Thyroid gland (tissue), 4 donors: Measurements from ENCODE around the gene ABCC8. TPM values are rescaled to one million over a fixed set of nuclear protein-coding genes. Genes with fewer than 3 reads are reported as not detected.

ENCODE experiments used
- DNase-seq, 2 donors: peaks; one replicate each; pipeline ENCODE4 v3.0.0-alpha.2; 2019
- H3K27ac ChIP-seq, 3 donors: fragments of 200-600 bp; sonication (generic); 1 replicate in 2 of 3; 2 replicates in 1 of 3; pipeline ENCODE4 v1.5.1; 2016 to 2019; ENCODE audit warnings: mild to moderate bottlenecking in 1 of 3, moderate library complexity in 1 of 3
- H3K27me3 ChIP-seq: fragments of 200-600 bp; sonication (generic); one replicate; pipeline ENCODE4 v1.5.1; 2019
- H3K36me3 ChIP-seq, 2 donors: fragments of 200-600 bp; sonication (generic); one replicate each; pipeline ENCODE4 v1.5.1; 2016 to 2019
- H3K4me1 ChIP-seq, 2 donors: fragments of 200-600 bp; sonication (generic); one replicate each; pipeline ENCODE4 v1.5.1; 2017 to 2019
- H3K4me3 ChIP-seq, 3 donors: fragments of 200-600 bp; sonication (generic); replicated peaks in 1 of 3; 1 replicate in 2 of 3; 2 replicates in 1 of 3; pipeline ENCODE4 v1.5.1; 2016; ENCODE audit warnings: mild to moderate bottlenecking in 1 of 3
- H3K9me3 ChIP-seq: fragments of 200-600 bp; sonication (generic); one replicate; pipeline ENCODE4 v1.5.1; 2017
- POLR2A ChIP-seq, 2 donors: fragments of 450-650 bp; IDR thresholded peaks; one replicate each; pipeline ENCODE4 v1.6.1; 2017; ENCODE audit warnings: antibody characterized with exemption in 2 of 2, mild to moderate bottlenecking in 2 of 2, moderate library complexity in 1 of 2
- WGBS, 2 donors: methylation state at CpG; one replicate each; pipeline ENCODE4 v1.1.5; 2017; 5-methylcytosine and 5-hydroxymethylcytosine counted together
- intact Hi-C: fragments of 100-400 bp; cut with DNase I; formaldehyde crosslinking; loops from one replicate; pipeline ENCODE4 v1.15.1; 2023
- total RNA-seq, 4 donors: library from RNA; depleted of rRNA; stranded (reverse); fragments of >200 nt; gene quantifications; one replicate each; pipeline ENCODE4 v1.2.3, GENCODE V29; 2016
- TF ChIP-seq, protein P1 (sequence below), 6 experiments: fragments of 200-600 bp in 3 of 6; fragments of 450-650 bp in 3 of 6; sonication (generic) in 3 of 6; IDR thresholded peaks; one replicate each; pipeline ENCODE4 v1.5.1; 2016 to 2019; ENCODE audit warnings: antibody characterized with exemption in 6 of 6, mild to moderate bottlenecking in 2 of 6, inconsistent platforms in 1 of 6, moderate library complexity in 1 of 6

Gene ABCC8
- total RNA-seq, 4 donors from 2014 or later, result 10.9 to 19.1 (median 15.1) TPM

- peak; percentile 38 to 51 for DNase-seq
- 74 to 84% methylated on average over 10 to 11 of the region's 11 CpGs for WGBS, 2 donors
- TF ChIP-seq, protein P1, sequence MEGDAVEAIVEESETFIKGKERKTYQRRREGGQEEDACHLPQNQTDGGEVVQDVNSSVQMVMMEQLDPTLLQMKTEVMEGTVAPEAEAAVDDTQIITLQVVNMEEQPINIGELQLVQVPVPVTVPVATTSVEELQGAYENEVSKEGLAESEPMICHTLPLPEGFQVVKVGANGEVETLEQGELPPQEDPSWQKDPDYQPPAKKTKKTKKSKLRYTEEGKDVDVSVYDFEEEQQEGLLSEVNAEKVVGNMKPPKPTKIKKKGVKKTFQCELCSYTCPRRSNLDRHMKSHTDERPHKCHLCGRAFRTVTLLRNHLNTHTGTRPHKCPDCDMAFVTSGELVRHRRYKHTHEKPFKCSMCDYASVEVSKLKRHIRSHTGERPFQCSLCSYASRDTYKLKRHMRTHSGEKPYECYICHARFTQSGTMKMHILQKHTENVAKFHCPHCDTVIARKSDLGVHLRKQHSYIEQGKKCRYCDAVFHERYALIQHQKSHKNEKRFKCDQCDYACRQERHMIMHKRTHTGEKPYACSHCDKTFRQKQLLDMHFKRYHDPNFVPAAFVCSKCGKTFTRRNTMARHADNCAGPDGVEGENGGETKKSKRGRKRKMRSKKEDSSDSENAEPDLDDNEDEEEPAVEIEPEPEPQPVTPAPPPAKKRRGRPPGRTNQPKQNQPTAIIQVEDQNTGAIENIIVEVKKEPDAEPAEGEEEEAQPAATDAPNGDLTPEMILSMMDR (IDR thresholded peaks at IDR 0.05), result no peak
- TF ChIP-seq POLR2A (IDR thresholded peaks at IDR 0.05), result no peak
- Histone ChIP-seq H3K36me3 (no peaks in the 10 kb centered on the region), H3K27ac (no peak overlapping the region), H3K9me3 (no peaks in the 10 kb centered on the region), H3K4me3 (no peak overlapping the region), H3K4me1 (peaks cover 0 to under 1% of the 10 kb centered on the region in 2 donors), H3K27me3 (no peaks in the 10 kb centered on the region)
- intact Hi-C loops, result no loop called here
Observed at GRCh38 chr11:17521106-17521900, 44.7 kb upstream of the ABCC8 start.

GRCh38 chr11:17519061-17519885, 42.6 kb upstream of the ABCC8 start:
- TF ChIP-seq, protein P1 (IDR thresholded peaks at IDR 0.05), result no peak
- no peak for TF ChIP-seq POLR2A (IDR thresholded peaks at IDR 0.05)
- no peaks in the 10 kb centered on the region for H3K4me1 ChIP-seq
- H3K27ac ChIP-seq, result no peak overlapping the region
- no peak overlapping the region for H3K4me3 ChIP-seq
- no peaks in the 10 kb centered on the region for H3K36me3 ChIP-seq
- intact Hi-C loops, result no loop called here
- 75 to 79% methylated on average over 7 of the region's 7 CpGs for WGBS, 2 donors
- H3K9me3 ChIP-seq, result no peaks in the 10 kb centered on the region
- peak; percentile 59 to 64 for DNase-seq
- no peaks in the 10 kb centered on the region for H3K27me3 ChIP-seq

DNA sequence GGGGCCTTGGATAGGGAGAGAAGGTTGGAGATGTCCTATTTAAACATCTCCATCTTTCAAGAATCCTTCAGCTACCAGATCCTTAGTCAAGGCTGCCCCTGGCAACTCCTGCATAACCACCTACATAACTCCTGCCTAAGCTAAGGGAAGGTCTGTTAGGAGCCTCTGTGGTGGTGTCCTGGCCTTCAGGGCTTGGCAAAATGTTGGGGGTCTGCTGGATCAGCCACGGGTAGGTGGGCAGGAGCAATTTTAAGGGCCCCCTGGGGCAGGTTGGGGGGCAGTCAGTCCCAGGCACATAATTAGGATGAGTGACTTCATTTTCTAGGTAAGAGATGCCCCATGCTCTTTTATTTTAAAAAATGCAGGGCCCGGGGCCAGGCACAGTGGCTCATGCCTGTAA, 41.7 kb upstream of the ABCC8 start:
- WGBS, 2 donors, result 60 to 93% methylated on average over 1 to 2 of the region's 2 CpGs
- Histone ChIP-seq H3K27ac (no peak overlapping the region), H3K4me3 (no peak overlapping the region), H3K4me1 (no peaks in the 10 kb centered on the region), H3K9me3 (no peaks in the 10 kb centered on the region), H3K36me3 (no peaks in the 10 kb centered on the region), H3K27me3 (no peaks in the 10 kb centered on the region)
- TF ChIP-seq, protein P1 (IDR thresholded peaks at IDR 0.05), result no peak
- TF ChIP-seq POLR2A (IDR thresholded peaks at IDR 0.05), result no peak
- intact Hi-C loops, result no loop called here
- DNase-seq, result no peak

DNA sequence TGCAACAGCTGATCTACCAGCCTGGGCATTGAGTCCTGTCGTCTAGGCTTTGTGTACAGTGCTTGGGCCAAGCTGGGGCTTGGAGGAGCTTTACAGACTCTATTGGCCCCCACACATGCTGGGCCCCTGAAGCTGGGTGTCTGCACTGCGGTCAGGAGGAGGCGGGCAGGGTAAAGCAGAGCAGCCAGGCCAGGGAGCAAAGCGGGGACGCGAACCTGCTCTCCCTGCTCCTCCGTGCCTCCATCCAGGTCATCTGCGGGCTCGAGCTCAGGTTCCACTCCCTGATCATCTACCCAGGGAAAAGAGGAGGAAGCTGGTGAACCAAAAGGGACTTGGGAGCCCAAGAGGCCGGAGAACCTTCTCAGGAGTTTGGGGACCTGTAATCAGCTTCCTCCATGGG, 40.5 kb upstream of the ABCC8 start:
- Histone ChIP-seq H3K9me3 (no peaks in the 10 kb centered on the region), H3K4me1 (no peaks in the 10 kb centered on the region), H3K36me3 (no peaks in the 10 kb centered on the region), H3K27ac (no peak overlapping the region), H3K27me3 (no peaks in the 10 kb centered on the region), H3K4me3 (no peak overlapping the region)
- TF ChIP-seq POLR2A (IDR thresholded peaks at IDR 0.05), result no peak
- TF ChIP-seq, protein P1 (IDR thresholded peaks at IDR 0.05), result no peak
- intact Hi-C loops, result no loop called here
- 90 to 91% methylated on average over 10 of the region's 10 CpGs for WGBS, 2 donors
- DNase-seq, result no peak
